IMR-90 (cell line): ENCODE measurements around the gene CFAP73. TPM values are rescaled to one million over a fixed set of nuclear protein-coding genes. Genes with fewer than 3 reads are reported as not detected.

ENCODE experiments used
- ATAC-seq: fragments of 200-7000 bp; cut with Tn5 transposase; 2 replicates; pipeline ENCODE4 v1.9.1; 2020; ENCODE audit warnings: low read depth, mild to moderate bottlenecking, moderate library complexity
- BruUV-seq: library from RNA; stranded (reverse); fragments of 400-500 nt; replicated peaks from 2 replicates; lab custom pipeline; 2021; lab: Mats Ljungman, UMichigan
- CTCF ChIA-PET: fragments of 300-600 bp; formaldehyde crosslinking; extraction: SDS; loops from one replicate; lab custom pipeline; 2021; ENCODE audit warnings: antibody characterized with exemption; lab: Yijun Ruan, JAX
- POLR2A ChIA-PET: fragments of 300-600 bp; sonication (Branson Sonifier 250); formaldehyde crosslinking; loops from one replicate; lab custom pipeline; 2022; ENCODE audit warnings: antibody characterized with exemption; ENCODE audit not compliant: unreplicated experiment; lab: Charles Lee
- DNase-seq: peaks from one replicate; pipeline ENCODE4 v3.0.0; 2013
- H2AFZ ChIP-seq: replicated peaks from 2 replicates; pipeline ENCODE3; 2013; ENCODE audit warnings: low read length, mild to moderate bottlenecking; ENCODE audit not compliant: poor library complexity
- H2AK5ac ChIP-seq: 2 replicates; pipeline ENCODE4 v1.6.1; 2013; ENCODE audit warnings: low read depth, low read length, inconsistent platforms
- H2AK9ac ChIP-seq: replicated peaks from 2 replicates; pipeline ENCODE3; 2013; ENCODE audit warnings: mild to moderate bottlenecking, low read depth, low read length, moderate library complexity; ENCODE audit not compliant: poor library complexity
- H2BK120ac ChIP-seq: 2 replicates; pipeline ENCODE4 v1.6.1; 2013; ENCODE audit warnings: low read depth, low read length, inconsistent platforms
- H2BK15ac ChIP-seq: 3 replicates; pipeline ENCODE4 v1.6.1; 2013; ENCODE audit warnings: low read depth, low read length, inconsistent platforms
- H2BK20ac ChIP-seq: 2 replicates; pipeline ENCODE4 v1.6.1; 2013; ENCODE audit warnings: low read depth, mild to moderate bottlenecking, inconsistent platforms, low read length, moderate library complexity
- H2BK5ac ChIP-seq: 2 replicates; pipeline ENCODE4 v1.6.1; 2013; ENCODE audit warnings: mild to moderate bottlenecking, low read depth, low read length, inconsistent platforms; ENCODE audit not compliant: poor library complexity, severe bottlenecking
- H3K14ac ChIP-seq: replicated peaks from 2 replicates; pipeline ENCODE4 v1.6.1; 2013; ENCODE audit warnings: low read depth, low read length, inconsistent platforms
- H3K18ac ChIP-seq: 2 replicates; pipeline ENCODE4 v1.6.1; 2013; ENCODE audit warnings: low read depth, low read length, control low read depth
- H3K23ac ChIP-seq: 2 replicates; pipeline ENCODE4 v1.6.1; 2013; ENCODE audit warnings: low read depth, low read length, inconsistent platforms
- H3K27ac ChIP-seq: 2 replicates; pipeline ENCODE4 v1.5.1; 2013; ENCODE audit warnings: mild to moderate bottlenecking, control low read depth, low read length; ENCODE audit not compliant: insufficient read depth
- H3K27me3 ChIP-seq: 2 replicates; pipeline ENCODE4 v1.6.1; 2013; ENCODE audit warnings: low read length; ENCODE audit not compliant: control insufficient read depth, insufficient read depth
- H3K36me3 ChIP-seq: 2 replicates; pipeline ENCODE4 v1.6.1; 2013; ENCODE audit warnings: low read length, mixed read lengths; ENCODE audit not compliant: control insufficient read depth, insufficient read depth
- H3K4ac ChIP-seq: 2 replicates; pipeline ENCODE4 v1.6.1; 2013; ENCODE audit warnings: low read depth, low read length, inconsistent platforms
- H3K4me1 ChIP-seq: 2 replicates; pipeline ENCODE4 v1.6.1; 2013; ENCODE audit warnings: low read length, mixed read lengths; ENCODE audit not compliant: control insufficient read depth, insufficient read depth
- H3K4me2 ChIP-seq: 2 replicates; pipeline ENCODE4 v1.6.1; 2013; ENCODE audit warnings: low read depth, mild to moderate bottlenecking, control low read depth, low read length, moderate library complexity
- H3K4me3 ChIP-seq: 2 replicates; pipeline ENCODE4 v1.5.1; 2013; ENCODE audit warnings: low read depth, mild to moderate bottlenecking, control low read depth, low read length, moderate library complexity; ENCODE audit not compliant: insufficient read depth
- H3K56ac ChIP-seq: 2 replicates; pipeline ENCODE4 v1.6.1; 2013; ENCODE audit warnings: low read length, inconsistent platforms; ENCODE audit not compliant: insufficient read depth; ENCODE audit errors: extremely low read depth
- H3K79me1 ChIP-seq, 2 experiments: 2 replicates each; pipeline ENCODE4 v1.6.1; 2013; ENCODE audit warnings: low read length in 2 of 2, inconsistent platforms in 1 of 2, low read depth in 1 of 2
- H3K9ac ChIP-seq: 2 replicates; pipeline ENCODE4 v1.6.1; 2013; ENCODE audit warnings: low read depth, low read length, control low read depth
- H3K9me1 ChIP-seq: 2 replicates; pipeline ENCODE4 v1.6.1; 2013; ENCODE audit warnings: low read length, inconsistent platforms; ENCODE audit not compliant: insufficient read depth
- H3K9me3 ChIP-seq: 2 replicates; pipeline ENCODE4 v1.6.1; 2013; ENCODE audit warnings: low read length; ENCODE audit not compliant: control insufficient read depth, insufficient read depth
- H4K20me1 ChIP-seq: 2 replicates; pipeline ENCODE4 v1.6.1; 2013; ENCODE audit warnings: low read length, inconsistent platforms; ENCODE audit not compliant: insufficient read depth
- H4K5ac ChIP-seq: 2 replicates; pipeline ENCODE4 v1.6.1; 2013; ENCODE audit warnings: mild to moderate bottlenecking, low read depth, low read length, control low read depth
- H4K8ac ChIP-seq, 2 experiments: 2 replicates each; pipeline ENCODE4 v1.6.1; 2013; ENCODE audit warnings: low read depth in 2 of 2, low read length in 2 of 2, control low read depth in 1 of 2, inconsistent platforms in 1 of 2
- H4K91ac ChIP-seq: 2 replicates; pipeline ENCODE4 v1.6.1; 2013; ENCODE audit warnings: low read depth, low read length, inconsistent platforms; ENCODE audit not compliant: insufficient read depth
- CHD1 ChIP-seq: IDR thresholded peaks from 2 replicates; pipeline ENCODE4 v1.6.1; 2012; ENCODE audit warnings: low read depth, low read length, improper control_type of control experiment
- CTCF ChIP-seq: conservative IDR thresholded peaks from 2 replicates; pipeline ENCODE4 v1.5.1; 2012; ENCODE audit warnings: mild to moderate bottlenecking, low read depth, low read length, improper control_type of control experiment
- MXI1 ChIP-seq: IDR thresholded peaks from 2 replicates; pipeline ENCODE4 v1.6.1; 2012; ENCODE audit warnings: low read depth, mild to moderate bottlenecking, low read length, moderate library complexity, borderline replicate concordance
- RCOR1 ChIP-seq: IDR thresholded peaks from 2 replicates; pipeline ENCODE4 v1.6.1; 2012; ENCODE audit warnings: mild to moderate bottlenecking, low read length, improper control_type of control experiment; ENCODE audit not compliant: insufficient replicate concordance
- RFX5 ChIP-seq: IDR thresholded peaks from 2 replicates; pipeline ENCODE4 v1.8.0; 2012; ENCODE audit warnings: low read depth, mild to moderate bottlenecking, low read length, moderate library complexity
- SMC3 ChIP-seq: fragments of 150-350 bp; IDR thresholded peaks from 2 replicates; pipeline ENCODE4 v1.6.1; 2016; ENCODE audit warnings: low read depth, mild to moderate bottlenecking, antibody characterized with exemption, low read length, moderate library complexity
- WGBS, 2 experiments: methylation state at CpG; one replicate each; pipeline versions ENCODE4 v1.1.5 to v1.1.7; 2013; ENCODE audit warnings: missing lambda C conversion rate in 2 of 2; ENCODE audit not compliant: insufficient read length in 1 of 2; ENCODE audit errors: extremely low coverage in 2 of 2; 5-methylcytosine and 5-hydroxymethylcytosine counted together
- dilution Hi-C: fragments of 300-500 bp; cut with HindIII; formaldehyde crosslinking; loops from one replicate; pipeline ENCODE4 v1.14.3; 2018; ENCODE audit warnings: low sequenced_read_pairs; ENCODE audit not compliant: unreplicated experiment
- in situ Hi-C: fragments of 300-500 bp; cut with MboI; formaldehyde crosslinking; loops from 3 replicates; pipeline ENCODE4 v1.14.3; 2019; ENCODE audit warnings: low sequenced_read_pairs, inconsistent platforms, mixed read lengths
- intact Hi-C: fragments of 100-400 bp; cut with micrococcal nuclease; formaldehyde crosslinking; loops from 2 replicates; pipeline ENCODE4 v1.10.0; 2022
- polyA plus RNA-seq, 3 experiments: library from polyadenylated mRNA; depleted of rRNA; stranded (reverse); fragments of >200 nt; gene quantifications; 2 replicates each; pipeline ENCODE4 v1.2.3, GENCODE V29; 2012; ENCODE audit warnings: low replicate concordance in 1 of 3
- total RNA-seq: library from RNA; depleted of rRNA; stranded (reverse); fragments of >200 nt; gene quantifications from 2 replicates; pipeline ENCODE4 v1.2.3, GENCODE V29; 2012

Gene CFAP73
- total and polyA plus RNA-seq, 2 of the 4 experiments (the other 2 are of a cell fraction) = not detected

- TF ChIP-seq CHD1 (no peak), RFX5 (no peak), MXI1 (no peak)
Measured at GRCh38 chr12:113174461-113175384, 25.2 kb downstream of the CFAP73 start (continued).

GRCh38 chr12:113179023-113179422 lies 29.5 kb downstream of the CFAP73 start:
- in situ Hi-C loops = loop anchor here (25.0 kb wide), 1 partner anchor 1233 kb away; the partner anchor contains the start of gene TBX5
- 100% methylated on average over 1 of the region's 14 CpGs; no CpG with 5 or more reads in 1 of the 2 experiments for WGBS, 2 experiments

More at GRCh38 chr12:113179023-113179422, 29.5 kb downstream of the CFAP73 start:
- no peak overlapping the region for H2AK5ac ChIP-seq
- peaks cover 45% of the 10 kb centered on the region for H3K36me3 ChIP-seq
- no peak overlapping the region for H3K56ac ChIP-seq
- H4K91ac ChIP-seq = no peak overlapping the region
- no peak overlapping the region for H3K9ac ChIP-seq
- no peak for TF ChIP-seq CTCF
- no peak for TF ChIP-seq SMC3
- no peak for TF ChIP-seq RCOR1
- H2BK120ac ChIP-seq = no peak overlapping the region
- dilution Hi-C loops (no loop called here), intact Hi-C loops (no loop called here)
- peaks cover 2% of the 10 kb centered on the region for H4K20me1 ChIP-seq
- H3K27me3 ChIP-seq = no peaks in the 10 kb centered on the region
- peaks cover 2% of the 10 kb centered on the region; the same call in 1 of the 2 replicates for H3K4me1 ChIP-seq
- no peak overlapping the region for H2BK5ac ChIP-seq
- ATAC-seq (no peak), DNase-seq (no peak)
- H2AK9ac ChIP-seq = no peak overlapping the region
- H3K23ac ChIP-seq = no peak overlapping the region
- H3K4me2 ChIP-seq = no peak overlapping the region
- H3K4me3 ChIP-seq = no peak overlapping the region
- BruUV-seq = no TSS peak
- no peak overlapping the region for H2AFZ ChIP-seq
- CTCF ChIA-PET = no interaction called here
- H2BK15ac ChIP-seq = no peak overlapping the region
- no peak overlapping the region for H3K14ac ChIP-seq
- H3K27ac ChIP-seq = no peak overlapping the region
- no peak overlapping the region for H4K5ac ChIP-seq
- H3K9me1 ChIP-seq = no peaks in the 10 kb centered on the region
- H3K9me3 ChIP-seq = peaks cover 8% of the 10 kb centered on the region
- POLR2A ChIA-PET = no interaction called here
- H3K18ac ChIP-seq = no peak overlapping the region
- H3K79me1 ChIP-seq = peaks cover 14 to 34% of the 10 kb centered on the region in 2 experiments
- H4K8ac ChIP-seq = no peak overlapping the region
- H2BK20ac ChIP-seq = no peak overlapping the region
- H3K4ac ChIP-seq = no peak overlapping the region
